MG63 (cell line): Measurements from ENCODE around the gene ADAMTS4. TPM values are rescaled to one million over a fixed set of nuclear protein-coding genes. Genes with fewer than 3 reads are reported as not detected.

ENCODE experiments used
- DNase-seq: peaks from one replicate; pipeline ENCODE4 v3.0.0-alpha.2; 2020
- H3K27me3 ChIP-seq: fragments of 250-450 bp; sonication (Bioruptor Pico); 2 replicates; pipeline ENCODE4 v1.5.1; 2020; ENCODE audit warnings: mild to moderate bottlenecking, moderate library complexity
- H3K36me3 ChIP-seq: fragments of 250-450 bp; sonication (Bioruptor Pico); 2 replicates; pipeline ENCODE4 v1.5.1; 2020; ENCODE audit warnings: mild to moderate bottlenecking, moderate library complexity
- H3K4me3 ChIP-seq: fragments of 250-450 bp; sonication (Bioruptor Pico); 2 replicates; pipeline ENCODE4 v1.5.1; 2020; ENCODE audit warnings: mild to moderate bottlenecking, moderate library complexity
- H3K9me3 ChIP-seq: fragments of 250-450 bp; sonication (Bioruptor Pico); 2 replicates; pipeline ENCODE4 v1.5.1; 2020; ENCODE audit warnings: mild to moderate bottlenecking, moderate library complexity
- total RNA-seq: library from RNA; depleted of rRNA; stranded (reverse); fragments of >200 nt; shearing (Covaris generic); gene quantifications from 2 replicates; pipeline ENCODE4 v1.2.3, GENCODE V29; 2014; ENCODE audit warnings: low replicate concordance

ADAMTS4 gene
- total RNA-seq, 1 experiment from 2014 or later: 5.2 TPM

DNA sequence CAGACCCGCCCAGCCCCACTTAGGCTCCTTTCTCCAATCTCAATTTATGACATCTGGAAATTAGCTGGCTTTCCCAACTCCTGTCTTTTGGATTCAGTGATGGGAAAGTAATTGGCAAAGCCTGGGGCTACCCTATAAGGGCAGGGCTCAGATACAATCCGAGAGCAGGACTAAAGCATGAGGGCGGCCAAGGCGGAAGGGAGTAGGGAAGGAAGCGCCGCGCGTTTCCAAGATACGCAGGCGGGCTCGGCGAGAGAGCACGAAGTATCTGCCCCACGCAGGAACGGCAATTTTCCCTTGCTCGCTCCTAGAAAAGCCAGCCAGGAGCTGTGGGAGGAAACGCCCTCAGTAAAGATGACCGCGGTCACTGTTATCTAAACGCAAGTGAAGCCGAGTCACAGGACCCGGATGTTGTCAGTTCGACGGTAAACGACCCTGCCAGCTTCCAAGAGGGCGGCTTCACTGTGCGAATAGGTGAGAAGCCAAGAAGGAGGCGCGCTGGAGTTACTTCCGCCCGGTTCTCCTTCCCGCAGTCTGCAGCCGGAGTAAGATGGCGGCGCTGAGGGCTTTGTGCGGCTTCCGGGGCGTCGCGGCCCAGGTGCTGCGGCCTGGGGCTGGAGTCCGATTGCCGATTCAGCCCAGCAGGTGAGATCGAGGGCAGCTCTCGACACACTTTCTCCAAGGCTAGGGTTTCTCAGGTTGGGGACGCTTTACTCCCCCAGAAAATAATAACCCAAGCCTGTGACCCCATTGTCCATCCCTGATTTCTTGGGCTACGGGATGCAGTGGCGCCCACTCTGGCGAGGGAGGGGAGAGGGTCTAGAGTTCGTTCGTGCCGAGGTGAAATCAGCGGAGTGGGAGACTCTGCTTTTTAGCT lies 3.2 kb upstream of the ADAMTS4 start, which contains the start of gene NDUFS2:
NDUFS2 (plus strand) TSS at position 532 of the 877 bp plus-strand sequence; CDS start at position 551, 19 bp downstream.
- H3K36me3 ChIP-seq: peaks cover 39% of the 10 kb centered on the region
- H3K27me3 ChIP-seq: no peaks in the 10 kb centered on the region
- DNase-seq: peak; percentile 99
- no peaks in the 10 kb centered on the region for H3K9me3 ChIP-seq
- peak within 1 kb of the TSS; percentile 92 for H3K4me3 ChIP-seq

DNA sequence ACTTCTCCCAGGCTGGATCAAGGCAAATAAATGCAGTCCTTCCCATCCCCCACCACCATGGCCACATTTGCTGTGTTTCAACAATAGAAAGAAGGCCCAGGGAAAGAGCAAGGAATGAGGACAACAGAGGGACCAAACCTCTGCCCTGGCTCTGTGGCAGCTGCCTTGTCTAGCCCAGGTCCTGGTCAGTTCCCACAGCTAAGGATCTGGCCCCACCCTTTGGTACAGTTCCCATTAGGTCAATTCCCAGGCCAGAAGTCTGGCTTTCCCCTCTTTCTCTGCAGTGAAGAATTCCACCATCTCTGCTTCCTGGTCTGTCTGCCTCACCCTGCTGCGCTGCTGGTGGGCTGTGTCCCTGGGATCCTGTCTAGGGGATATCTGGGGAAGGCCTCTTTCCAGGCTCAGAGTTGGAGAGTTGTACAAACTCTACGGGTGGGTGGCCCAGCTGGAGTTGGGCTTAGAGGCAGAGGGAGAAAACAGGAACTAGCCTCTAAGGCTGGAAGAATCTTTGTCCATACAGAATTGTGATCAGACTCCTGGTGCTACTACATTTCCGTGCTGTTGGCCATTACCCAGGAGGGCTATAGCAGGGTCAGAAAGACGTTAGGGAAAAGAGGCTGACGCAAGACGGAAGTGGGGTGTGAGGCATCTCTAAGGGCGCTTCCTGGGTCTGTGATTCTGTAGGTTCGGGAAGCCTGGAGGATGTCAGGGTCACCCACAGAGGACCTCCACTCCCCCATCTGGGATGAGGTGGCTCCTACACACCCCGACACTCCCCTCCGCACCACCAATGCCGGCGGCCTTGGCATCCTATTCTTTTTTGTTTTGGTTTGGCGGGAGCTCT lies 2.4 kb upstream of the ADAMTS4 start:
- Histone ChIP-seq H3K4me3 (peak overlapping the region; percentile 92), H3K36me3 (peaks cover 36% of the 10 kb centered on the region), H3K27me3 (no peaks in the 10 kb centered on the region), H3K9me3 (no peaks in the 10 kb centered on the region)
- DNase-seq: peak; percentile 80

DNA sequence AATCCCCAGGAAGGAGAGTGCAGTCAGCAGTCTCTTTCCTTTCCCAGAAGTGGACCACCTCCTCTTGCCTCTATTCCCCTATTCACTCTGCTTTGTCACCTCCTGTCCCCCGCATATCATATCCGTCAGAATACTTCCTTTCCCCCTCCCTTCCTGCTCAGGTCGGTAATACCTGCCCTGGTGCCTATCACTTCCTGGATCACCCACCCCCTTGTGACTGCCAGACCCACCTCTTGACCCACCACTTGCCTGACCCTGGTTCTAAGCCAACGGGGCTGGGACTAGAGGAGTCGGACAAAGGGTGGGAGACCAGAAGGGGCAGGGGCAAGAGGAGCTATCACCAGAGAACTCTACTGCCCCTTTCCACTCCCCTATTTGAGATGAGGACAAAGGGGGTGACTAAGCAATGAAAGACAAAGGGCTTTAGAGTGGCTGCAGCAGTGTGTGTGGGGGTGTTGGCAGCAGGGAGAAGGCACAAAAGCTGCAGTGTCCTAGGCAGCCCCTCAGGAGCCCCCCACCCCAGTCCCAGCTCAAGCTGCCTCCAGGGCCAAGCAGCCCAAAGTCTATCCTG lies 1.7 kb upstream of the ADAMTS4 start:
- no peaks in the 10 kb centered on the region for H3K9me3 ChIP-seq
- no peak overlapping the region for H3K4me3 ChIP-seq
- peak; percentile 4 for DNase-seq
- no peaks in the 10 kb centered on the region for H3K27me3 ChIP-seq
- H3K36me3 ChIP-seq: peaks cover 36% of the 10 kb centered on the region

DNA sequence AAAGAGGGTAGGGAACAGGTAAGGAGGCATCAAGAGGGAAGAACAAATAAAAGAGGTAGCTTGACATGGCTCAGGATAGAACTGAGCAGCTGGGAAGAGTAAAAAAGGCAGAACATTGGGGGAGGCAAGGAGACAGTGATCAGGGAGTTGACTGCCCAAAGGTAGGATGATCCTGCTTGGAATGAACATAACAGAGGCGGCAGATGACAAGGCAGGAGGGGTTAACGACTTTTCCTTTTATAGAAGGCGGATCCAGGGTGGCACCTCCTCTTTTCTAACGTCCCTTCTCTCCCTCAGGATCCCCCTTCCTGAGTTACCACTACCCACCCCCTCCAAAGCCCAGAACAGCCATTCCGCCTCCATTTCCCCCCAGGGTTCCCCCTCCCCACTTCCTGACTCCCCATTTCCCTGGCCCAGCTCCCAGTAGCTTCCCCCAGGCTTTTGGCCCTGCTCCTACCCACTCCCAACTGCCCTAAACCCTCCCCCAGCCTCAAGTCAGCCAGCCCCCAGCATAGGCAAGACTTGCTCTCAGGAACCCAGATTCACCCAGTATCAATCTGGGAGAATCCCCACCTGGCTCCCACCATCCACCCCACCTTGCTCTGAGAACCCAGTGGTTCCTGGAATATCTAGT lies 769 bp upstream of the ADAMTS4 start:
- H3K27me3 ChIP-seq: no peaks in the 10 kb centered on the region
- no peaks in the 10 kb centered on the region for H3K9me3 ChIP-seq
- DNase-seq: peak; percentile 46
- H3K36me3 ChIP-seq: peaks cover 36% of the 10 kb centered on the region
- no peak overlapping the region for H3K4me3 ChIP-seq

DNA sequence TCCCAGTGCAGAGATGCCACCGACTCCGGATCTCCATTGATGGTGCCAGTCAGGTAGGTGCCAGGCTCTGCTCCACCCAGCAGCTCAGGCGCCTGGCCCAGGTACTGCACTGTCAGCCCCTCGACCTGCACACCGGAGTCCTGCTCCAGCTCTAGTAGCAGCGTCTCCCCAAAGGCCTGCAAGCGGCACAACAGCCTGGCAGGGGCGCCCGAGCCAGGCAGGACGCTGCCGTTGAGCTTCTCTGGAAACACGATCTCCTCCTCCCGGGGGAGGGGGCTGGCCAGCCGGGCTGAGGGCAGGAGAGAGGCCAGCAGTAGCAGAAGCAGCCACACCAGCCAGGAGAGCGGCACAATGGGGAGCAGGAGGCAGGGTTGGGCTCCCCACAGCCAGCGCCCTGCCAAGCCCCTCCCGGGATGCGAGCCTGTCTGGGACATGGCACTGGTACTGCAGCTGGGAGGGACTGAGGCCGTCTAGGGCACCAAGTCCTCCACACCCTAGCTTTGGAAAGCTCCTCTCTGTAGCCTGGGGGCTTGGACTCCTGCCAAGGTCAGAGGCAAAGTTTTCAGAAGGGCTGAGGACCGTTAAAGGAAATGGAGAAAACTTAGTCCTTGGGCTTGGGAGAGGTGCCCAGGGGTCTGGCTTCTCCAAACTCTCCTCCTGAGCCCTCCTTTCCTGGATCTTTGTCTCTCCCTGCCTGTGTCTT lies 509 bp downstream of the ADAMTS4 start:
- DNase-seq: peak; percentile 88

DNA sequence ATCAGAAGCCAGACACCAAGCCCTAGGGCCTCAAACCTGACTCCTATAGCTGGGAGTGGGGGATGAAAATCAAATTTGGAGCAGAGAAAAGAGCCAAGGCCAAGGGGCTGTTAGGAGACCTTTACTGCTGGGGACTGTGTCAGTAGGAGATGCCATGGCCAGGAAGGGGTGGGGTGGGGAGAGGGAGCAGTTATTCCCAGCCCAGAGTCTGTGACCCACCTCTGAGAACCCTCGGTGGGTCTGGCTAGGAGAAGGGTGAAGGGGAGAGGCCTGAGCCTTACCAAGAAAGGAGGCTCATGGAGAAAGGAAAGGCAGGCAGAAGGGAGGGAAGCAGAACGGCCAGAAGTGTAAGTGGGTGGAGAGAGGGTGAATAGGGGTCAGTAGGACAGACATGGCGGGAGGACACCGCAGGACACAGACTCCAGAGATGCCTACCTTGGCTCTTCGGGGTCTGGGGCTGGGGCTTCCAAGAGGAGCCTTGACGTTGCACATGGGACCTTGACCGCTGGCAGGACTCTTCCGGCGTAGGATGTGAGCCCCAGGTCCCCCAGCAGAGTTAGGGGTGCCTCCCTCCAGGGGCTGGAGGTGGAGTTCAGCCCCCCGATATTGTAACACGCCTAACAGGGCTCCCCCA lies 1.2 kb downstream of the ADAMTS4 start:
- Histone ChIP-seq H3K36me3 (peaks cover 32% of the 10 kb centered on the region), H3K9me3 (no peaks in the 10 kb centered on the region), H3K27me3 (no peaks in the 10 kb centered on the region), H3K4me3 (peak overlapping the region; percentile 54)
- peak; percentile 6 for DNase-seq

More for the DNA sequence above, 509 bp downstream of the ADAMTS4 start:
- peaks cover 29% of the 10 kb centered on the region for H3K36me3 ChIP-seq
- H3K27me3 ChIP-seq: no peaks in the 10 kb centered on the region
- H3K9me3 ChIP-seq: no peaks in the 10 kb centered on the region
- peak overlapping the region; percentile 54 for H3K4me3 ChIP-seq

DNA sequence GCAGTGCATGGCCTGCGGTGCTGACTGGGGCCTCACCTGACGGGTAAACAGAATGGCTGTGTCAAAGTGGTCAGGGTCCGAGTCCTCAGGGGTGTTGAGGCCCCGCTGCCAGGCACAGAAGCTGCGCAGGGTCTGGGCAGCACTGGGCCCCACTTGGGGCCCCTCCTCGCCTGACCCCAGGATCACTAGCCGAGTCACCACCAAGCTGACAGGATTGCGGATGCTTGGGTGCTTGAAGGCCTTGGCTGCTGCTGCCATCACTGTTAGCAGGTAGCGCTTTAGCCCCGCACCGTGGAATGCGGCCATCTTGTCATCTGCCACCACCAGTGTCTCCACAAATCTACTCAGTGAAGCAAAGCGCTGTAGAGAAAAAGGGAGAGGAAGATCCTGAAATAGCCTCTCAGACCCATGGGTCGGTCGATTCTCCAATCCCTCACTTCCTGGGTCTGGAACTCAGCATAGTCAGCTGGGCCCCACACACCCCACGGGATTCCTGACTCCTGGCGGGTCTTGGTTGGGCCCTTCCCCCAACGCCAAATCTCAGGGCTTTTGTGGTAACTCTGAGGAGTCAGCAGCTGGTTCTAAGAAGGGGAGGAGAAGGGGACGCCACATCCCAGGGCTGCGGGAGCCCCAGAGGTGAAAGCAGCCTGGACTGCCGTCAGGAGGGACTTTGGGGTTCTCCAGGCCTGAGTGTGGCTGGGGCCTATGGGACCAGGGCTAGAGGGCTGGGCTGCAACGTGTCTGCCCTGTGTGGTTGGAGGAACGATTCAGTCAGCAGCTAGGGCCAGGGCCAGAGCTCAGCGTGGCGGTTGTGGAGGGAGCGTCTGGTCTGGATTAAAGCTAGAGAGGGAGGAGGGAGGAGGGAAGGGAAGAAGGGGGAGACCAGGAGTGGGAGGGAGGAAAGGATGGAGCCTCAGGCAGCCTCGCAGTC lies 2.1 kb downstream of the ADAMTS4 start:
- Histone ChIP-seq H3K36me3 (peaks cover 40% of the 10 kb centered on the region), H3K27me3 (no peaks in the 10 kb centered on the region), H3K4me3 (peak overlapping the region; percentile 54), H3K9me3 (no peaks in the 10 kb centered on the region)
- peak; percentile 84 for DNase-seq

DNA sequence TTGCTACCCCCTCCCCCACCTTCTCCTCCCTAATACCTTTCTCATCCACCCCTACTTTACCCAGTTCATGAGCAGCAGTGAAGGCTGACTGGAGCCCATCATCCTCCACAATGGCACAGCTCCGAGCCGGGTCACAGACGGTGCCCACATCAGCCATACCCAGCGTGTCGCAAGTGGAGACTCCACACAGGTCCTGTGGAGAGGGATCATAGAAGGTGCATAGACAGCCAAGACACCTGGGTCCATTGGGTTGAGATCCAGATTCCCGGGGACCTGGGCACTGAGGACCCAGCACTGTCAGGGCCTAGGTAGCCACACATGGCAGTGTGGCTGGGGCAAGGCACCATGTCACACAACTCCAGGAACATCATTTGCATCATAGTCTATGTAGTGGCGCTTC lies 2.7 kb downstream of the ADAMTS4 start:
- H3K4me3 ChIP-seq: peak overlapping the region; percentile 54

DNA sequence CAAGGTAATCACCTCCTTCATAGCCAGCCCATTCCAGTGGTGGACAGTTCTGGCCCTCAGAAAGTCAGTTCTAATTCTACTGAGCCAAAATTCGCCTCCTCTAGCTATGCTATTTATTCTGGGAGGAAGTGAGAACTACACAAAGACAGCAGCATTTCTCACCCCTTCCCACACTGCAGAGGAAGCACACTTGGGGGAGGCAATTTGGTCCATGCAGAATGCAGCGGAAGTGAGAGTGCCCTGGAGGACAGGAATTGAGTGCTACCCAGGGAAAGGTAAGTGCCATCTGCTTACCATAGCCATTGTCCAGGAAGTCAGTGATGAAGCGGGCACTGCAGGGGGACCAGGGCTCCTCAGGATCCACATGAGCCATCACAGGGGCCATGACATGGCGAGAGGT lies 3.7 kb downstream of the ADAMTS4 start:
- Histone ChIP-seq H3K36me3 (peaks cover 53% of the 10 kb centered on the region), H3K4me3 (no peak overlapping the region), H3K9me3 (no peaks in the 10 kb centered on the region), H3K27me3 (no peaks in the 10 kb centered on the region)
- DNase-seq: no peak

More for the DNA sequence above, 2.7 kb downstream of the ADAMTS4 start:
- Histone ChIP-seq H3K36me3 (peaks cover 47% of the 10 kb centered on the region), H3K27me3 (no peaks in the 10 kb centered on the region), H3K9me3 (no peaks in the 10 kb centered on the region)
- DNase-seq: no peak

DNA sequence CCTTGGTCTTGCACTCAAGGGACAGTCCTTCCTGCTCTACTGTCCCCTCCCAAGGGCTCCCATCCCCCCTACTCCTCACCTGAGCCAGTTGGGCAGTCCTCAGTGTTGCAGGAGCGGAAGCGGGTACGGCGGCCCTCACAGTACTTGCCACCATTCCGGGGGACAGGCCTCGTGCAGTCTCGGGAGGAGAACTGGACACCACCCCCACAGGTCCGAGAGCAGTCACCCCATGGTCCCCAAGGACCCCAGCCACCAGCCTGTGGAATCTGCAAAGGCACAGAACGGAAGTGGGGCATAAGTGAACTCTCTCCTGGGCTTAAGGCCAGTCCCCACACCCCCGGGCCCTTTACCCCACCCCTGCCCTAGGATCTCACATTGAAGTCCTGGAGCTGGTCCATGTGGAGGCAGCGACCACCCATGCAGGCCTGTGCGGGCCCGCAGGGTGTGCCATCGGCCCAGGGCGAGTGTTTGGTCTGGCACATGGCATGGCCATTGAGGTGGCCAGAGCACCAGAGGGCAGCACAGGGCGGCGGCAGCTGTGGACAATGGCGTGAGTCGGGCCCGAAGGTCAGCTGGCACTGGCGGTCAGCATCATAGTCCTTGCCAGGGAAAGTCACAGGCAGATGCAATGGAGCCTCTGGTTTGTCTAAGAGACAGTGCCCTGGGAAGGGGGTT lies 5.2 kb downstream of the ADAMTS4 start:
- DNase-seq: peak; percentile 23
- no peak overlapping the region for H3K4me3 ChIP-seq
- H3K36me3 ChIP-seq: peaks cover 59% of the 10 kb centered on the region
- H3K27me3 ChIP-seq: no peaks in the 10 kb centered on the region
- no peaks in the 10 kb centered on the region for H3K9me3 ChIP-seq

DNA sequence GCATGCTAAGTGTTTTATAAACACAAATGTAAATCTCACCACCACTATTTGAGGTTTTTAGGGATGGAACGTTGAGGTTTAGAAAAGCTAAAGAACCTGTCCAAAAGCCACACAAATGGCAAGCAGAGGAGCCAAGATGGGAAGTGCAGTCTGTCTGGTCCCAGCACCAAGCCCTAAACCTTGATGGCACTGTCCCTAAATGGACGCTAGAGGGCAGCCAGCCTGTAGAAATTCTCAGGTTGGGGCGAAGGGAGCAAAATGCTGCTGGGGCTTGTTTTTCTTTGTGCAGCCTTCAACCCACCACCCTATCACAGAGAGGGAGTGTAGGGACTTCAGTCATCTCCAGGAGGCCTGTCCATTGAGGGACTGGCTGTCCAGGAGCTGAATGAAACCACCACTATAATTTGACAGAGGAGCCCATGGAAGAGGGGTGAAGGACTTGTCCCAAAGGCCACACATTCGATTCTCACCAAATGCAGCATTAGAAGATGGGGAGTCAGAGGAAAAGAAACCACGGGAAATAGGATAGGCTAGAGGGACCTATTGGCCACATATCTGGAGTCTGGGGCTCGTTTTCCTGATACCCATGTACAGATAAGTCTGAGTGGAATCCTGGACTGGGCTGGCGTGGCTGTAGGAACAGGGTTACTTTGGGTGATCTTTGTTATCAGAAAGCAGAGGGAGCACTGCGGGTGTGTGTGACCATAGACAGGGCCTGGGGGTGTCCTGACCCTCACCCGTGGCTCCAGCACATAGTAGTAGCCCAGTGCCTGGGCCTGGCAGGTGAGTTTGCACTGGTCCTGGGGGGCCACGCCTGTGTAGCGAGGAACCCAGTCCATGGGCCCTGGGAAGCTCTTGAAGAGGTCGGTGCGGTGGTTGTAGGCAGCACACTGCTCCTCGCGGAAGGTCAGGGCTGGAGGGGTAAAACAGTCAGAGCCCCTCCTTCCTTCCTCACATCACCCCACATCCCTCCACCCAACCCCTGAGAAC lies 6.1 kb downstream of the ADAMTS4 start:
- peak; percentile 50 for DNase-seq
- no peaks in the 10 kb centered on the region for H3K9me3 ChIP-seq
- H3K4me3 ChIP-seq: no peak overlapping the region
- H3K36me3 ChIP-seq: peaks cover 59% of the 10 kb centered on the region
- H3K27me3 ChIP-seq: no peaks in the 10 kb centered on the region

DNA sequence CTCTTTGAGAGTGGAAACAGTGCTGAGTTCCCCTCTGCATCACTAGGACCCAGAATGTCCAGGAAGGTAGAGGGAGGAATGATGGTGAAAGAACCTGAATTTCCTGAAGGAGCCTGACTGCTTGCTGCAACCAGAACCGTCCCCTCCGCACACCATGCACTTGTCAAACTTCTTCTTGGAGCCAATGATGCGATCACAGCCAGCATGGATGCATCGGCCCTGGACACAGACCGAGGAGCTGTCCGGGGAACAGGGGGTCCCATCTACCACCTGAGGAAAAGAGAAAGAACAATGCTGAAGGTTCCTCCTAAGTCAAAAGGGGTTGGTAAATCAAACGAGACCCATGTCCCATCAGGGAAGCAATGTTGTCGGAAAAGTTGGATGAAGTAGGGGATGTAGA lies 6.9 kb downstream of the ADAMTS4 start:
- peaks cover 59% of the 10 kb centered on the region for H3K36me3 ChIP-seq

DNA sequence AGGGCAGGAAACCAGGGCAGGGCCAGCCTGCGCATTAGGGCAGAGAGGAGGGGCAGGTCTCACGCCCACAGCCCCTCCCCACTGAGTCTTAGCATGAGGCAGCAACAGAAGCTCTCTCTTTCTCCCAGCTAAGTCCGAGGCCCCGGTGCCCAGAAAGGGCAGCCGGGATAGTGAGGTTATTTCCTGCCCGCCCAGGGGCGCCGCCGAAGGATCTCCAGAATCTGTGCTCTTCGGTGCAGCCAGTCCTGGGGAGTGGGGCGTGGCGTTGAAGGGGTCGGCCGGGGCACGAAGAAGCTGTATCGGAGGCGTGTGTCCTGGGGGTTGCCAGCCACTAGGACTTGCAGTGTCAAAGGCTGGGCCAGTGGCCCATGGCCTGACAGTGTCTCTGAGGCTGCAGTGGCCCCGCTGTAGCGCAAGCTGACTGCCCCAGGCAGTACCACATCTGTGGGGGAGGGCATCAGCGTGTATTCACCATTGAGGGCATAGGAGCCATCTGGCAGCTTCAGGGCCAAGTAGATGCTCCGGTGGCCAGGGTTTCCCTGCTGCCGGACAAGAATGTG lies 7.8 kb downstream of the ADAMTS4 start:
- H3K9me3 ChIP-seq: no peaks in the 10 kb centered on the region
- H3K4me3 ChIP-seq: no peak overlapping the region
- no peaks in the 10 kb centered on the region for H3K27me3 ChIP-seq
- DNase-seq: no peak
- H3K36me3 ChIP-seq: peaks cover 52% of the 10 kb centered on the region

More for the DNA sequence above, 6.9 kb downstream of the ADAMTS4 start:
- no peaks in the 10 kb centered on the region for H3K27me3 ChIP-seq
- H3K4me3 ChIP-seq: no peak overlapping the region
- DNase-seq: no peak
- H3K9me3 ChIP-seq: no peaks in the 10 kb centered on the region
